HepG2 (cell line): ENCODE results near the gene MLYCD. TPM values are rescaled to one million over a fixed set of nuclear protein-coding genes. Genes with fewer than 3 reads are reported as not detected.

ENCODE experiments used
- NFKB2 ChIP-seq: sonication (generic); formaldehyde crosslinking; IDR thresholded peaks from 2 replicates; pipeline ENCODE4 v1.4.0; 2020; ENCODE audit warnings: missing genetic modification reagents, borderline replicate concordance
- PRPF4 ChIP-seq: fragments of 200-400 bp; formaldehyde crosslinking; IDR thresholded peaks from 2 replicates; pipeline ENCODE4 v1.6.1; 2016; ENCODE audit warnings: low read length, low read depth; ENCODE audit not compliant: poor library complexity, severe bottlenecking
- REPIN1 ChIP-seq: sonication (generic); formaldehyde crosslinking; IDR thresholded peaks from 2 replicates; pipeline ENCODE4 v1.8.0; 2022; ENCODE audit warnings: missing genetic modification reagents, low read depth, mild to moderate bottlenecking, borderline replicate concordance
- ZNF563 ChIP-seq: sonication (generic); formaldehyde crosslinking; IDR thresholded peaks from 2 replicates; pipeline ENCODE4 v1.8.0; 2022; ENCODE audit warnings: mild to moderate bottlenecking, moderate library complexity, missing genetic modification reagents
- ZNF777 ChIP-seq: sonication (generic); formaldehyde crosslinking; IDR thresholded peaks from 2 replicates; pipeline ENCODE4 v1.4.0; 2020; ENCODE audit warnings: missing genetic modification reagents
- ZSCAN31 ChIP-seq: sonication (generic); formaldehyde crosslinking; IDR thresholded peaks from 2 replicates; pipeline ENCODE4 v1.5.0; 2020; ENCODE audit warnings: low read depth, mild to moderate bottlenecking, missing genetic modification reagents
- polyA plus RNA-seq, 8 experiments: library from polyadenylated mRNA; depleted of rRNA in 3 of 8; stranded (reverse) in 7 of 8; unstranded in 1 of 8; fragments of >200 nt; fragmentation: Illumina TruSeq in 4 of 8; extraction: Trizol in 4 of 8; gene quantifications; 2 replicates each; pipeline versions ENCODE4 v1.2.1 to v1.2.3, GENCODE V29; 2011 to 2016; ENCODE audit warnings: low read depth in 4 of 8, missing spikeins in 1 of 8, mixed read lengths in 1 of 8; ENCODE audit not compliant: insufficient read depth in 1 of 8
- total RNA-seq, 5 experiments: library from RNA; depleted of rRNA; stranded (reverse); fragments of >200 nt; fragmentation: Illumina TruSeq; extraction: Trizol; gene quantifications; 2 replicates each; pipeline ENCODE4 v1.2.3, GENCODE V29; 2016; ENCODE audit warnings: low read depth in 1 of 5
- TF ChIP-seq, protein P1 (sequence below): sonication (generic); formaldehyde crosslinking; IDR thresholded peaks from 2 replicates; pipeline ENCODE4 v1.4.0; 2020; ENCODE audit warnings: mild to moderate bottlenecking, missing genetic modification reagents
- TF ChIP-seq, protein P2 (sequence below): IDR thresholded peaks from 2 replicates; pipeline ENCODE4 v1.6.1; 2012; ENCODE audit warnings: inconsistent platforms
- TF ChIP-seq, protein P3 (sequence below): IDR thresholded peaks from 2 replicates; pipeline ENCODE4 v1.6.1; 2016; ENCODE audit warnings: missing genetic modification reagents, missing compliant biosample characterization
- TF ChIP-seq, protein P4 (sequence below): sonication (generic); formaldehyde crosslinking; IDR thresholded peaks from 2 replicates; pipeline ENCODE4 v1.8.0; 2022; ENCODE audit warnings: mild to moderate bottlenecking, missing genetic modification reagents; ENCODE audit not compliant: insufficient replicate concordance
- TF ChIP-seq, protein P5 (sequence below): sonication (generic); formaldehyde crosslinking; IDR thresholded peaks from 2 replicates; pipeline ENCODE4 v1.4.0; 2020; ENCODE audit warnings: missing genetic modification reagents, borderline replicate concordance

MLYCD gene
- total and polyA plus RNA-seq, 2 of the 13 experiments (the other 11 are each of a cell fraction or from before 2014, with no cell fraction given), result 1.8 to 4.0 TPM

DNA sequence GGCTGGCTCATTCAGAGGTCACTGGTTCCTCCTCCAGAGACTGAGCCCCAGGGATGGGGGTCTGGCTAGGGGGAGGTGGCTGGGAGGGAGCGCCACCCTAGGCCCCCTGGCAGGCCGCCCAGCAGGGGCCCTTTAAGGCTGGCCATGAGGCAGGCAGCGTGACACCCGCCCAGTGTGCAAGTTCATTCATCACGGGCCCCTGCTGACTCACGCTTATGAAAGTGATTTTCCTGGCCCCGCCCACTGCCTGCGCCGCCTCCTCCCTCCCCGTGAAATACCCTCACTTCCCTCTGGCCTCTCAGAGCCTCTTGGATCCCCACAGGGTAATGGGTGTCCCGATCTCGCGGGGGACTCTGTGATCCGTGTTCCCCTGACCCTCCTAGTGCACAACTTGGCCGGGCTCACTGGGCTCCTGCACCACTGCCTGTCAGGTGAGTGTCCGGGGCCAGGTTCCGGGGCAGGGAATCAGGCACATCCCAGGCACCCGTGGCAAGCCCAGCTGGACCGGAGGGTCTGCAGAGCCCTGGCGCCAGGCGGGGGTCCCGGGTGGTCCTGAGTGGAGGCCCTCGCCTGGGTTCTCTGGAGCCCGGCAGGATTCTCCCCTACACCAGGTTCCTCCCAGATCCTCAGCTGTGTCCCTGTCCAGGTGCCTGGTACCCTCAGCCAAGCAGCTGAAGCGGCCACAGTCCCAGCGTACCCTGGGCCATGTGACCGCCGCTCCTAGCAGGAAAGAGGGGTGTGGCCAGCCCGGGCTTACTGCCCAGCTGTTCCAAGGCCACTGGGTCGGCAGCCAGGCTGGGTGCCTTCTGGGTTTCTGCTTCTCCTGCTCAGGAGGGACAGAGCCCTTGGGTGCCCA is 54.3 kb downstream of the MLYCD start, which contains the start of gene OSGIN1 (continued):
- TF ChIP-seq, protein P1, sequence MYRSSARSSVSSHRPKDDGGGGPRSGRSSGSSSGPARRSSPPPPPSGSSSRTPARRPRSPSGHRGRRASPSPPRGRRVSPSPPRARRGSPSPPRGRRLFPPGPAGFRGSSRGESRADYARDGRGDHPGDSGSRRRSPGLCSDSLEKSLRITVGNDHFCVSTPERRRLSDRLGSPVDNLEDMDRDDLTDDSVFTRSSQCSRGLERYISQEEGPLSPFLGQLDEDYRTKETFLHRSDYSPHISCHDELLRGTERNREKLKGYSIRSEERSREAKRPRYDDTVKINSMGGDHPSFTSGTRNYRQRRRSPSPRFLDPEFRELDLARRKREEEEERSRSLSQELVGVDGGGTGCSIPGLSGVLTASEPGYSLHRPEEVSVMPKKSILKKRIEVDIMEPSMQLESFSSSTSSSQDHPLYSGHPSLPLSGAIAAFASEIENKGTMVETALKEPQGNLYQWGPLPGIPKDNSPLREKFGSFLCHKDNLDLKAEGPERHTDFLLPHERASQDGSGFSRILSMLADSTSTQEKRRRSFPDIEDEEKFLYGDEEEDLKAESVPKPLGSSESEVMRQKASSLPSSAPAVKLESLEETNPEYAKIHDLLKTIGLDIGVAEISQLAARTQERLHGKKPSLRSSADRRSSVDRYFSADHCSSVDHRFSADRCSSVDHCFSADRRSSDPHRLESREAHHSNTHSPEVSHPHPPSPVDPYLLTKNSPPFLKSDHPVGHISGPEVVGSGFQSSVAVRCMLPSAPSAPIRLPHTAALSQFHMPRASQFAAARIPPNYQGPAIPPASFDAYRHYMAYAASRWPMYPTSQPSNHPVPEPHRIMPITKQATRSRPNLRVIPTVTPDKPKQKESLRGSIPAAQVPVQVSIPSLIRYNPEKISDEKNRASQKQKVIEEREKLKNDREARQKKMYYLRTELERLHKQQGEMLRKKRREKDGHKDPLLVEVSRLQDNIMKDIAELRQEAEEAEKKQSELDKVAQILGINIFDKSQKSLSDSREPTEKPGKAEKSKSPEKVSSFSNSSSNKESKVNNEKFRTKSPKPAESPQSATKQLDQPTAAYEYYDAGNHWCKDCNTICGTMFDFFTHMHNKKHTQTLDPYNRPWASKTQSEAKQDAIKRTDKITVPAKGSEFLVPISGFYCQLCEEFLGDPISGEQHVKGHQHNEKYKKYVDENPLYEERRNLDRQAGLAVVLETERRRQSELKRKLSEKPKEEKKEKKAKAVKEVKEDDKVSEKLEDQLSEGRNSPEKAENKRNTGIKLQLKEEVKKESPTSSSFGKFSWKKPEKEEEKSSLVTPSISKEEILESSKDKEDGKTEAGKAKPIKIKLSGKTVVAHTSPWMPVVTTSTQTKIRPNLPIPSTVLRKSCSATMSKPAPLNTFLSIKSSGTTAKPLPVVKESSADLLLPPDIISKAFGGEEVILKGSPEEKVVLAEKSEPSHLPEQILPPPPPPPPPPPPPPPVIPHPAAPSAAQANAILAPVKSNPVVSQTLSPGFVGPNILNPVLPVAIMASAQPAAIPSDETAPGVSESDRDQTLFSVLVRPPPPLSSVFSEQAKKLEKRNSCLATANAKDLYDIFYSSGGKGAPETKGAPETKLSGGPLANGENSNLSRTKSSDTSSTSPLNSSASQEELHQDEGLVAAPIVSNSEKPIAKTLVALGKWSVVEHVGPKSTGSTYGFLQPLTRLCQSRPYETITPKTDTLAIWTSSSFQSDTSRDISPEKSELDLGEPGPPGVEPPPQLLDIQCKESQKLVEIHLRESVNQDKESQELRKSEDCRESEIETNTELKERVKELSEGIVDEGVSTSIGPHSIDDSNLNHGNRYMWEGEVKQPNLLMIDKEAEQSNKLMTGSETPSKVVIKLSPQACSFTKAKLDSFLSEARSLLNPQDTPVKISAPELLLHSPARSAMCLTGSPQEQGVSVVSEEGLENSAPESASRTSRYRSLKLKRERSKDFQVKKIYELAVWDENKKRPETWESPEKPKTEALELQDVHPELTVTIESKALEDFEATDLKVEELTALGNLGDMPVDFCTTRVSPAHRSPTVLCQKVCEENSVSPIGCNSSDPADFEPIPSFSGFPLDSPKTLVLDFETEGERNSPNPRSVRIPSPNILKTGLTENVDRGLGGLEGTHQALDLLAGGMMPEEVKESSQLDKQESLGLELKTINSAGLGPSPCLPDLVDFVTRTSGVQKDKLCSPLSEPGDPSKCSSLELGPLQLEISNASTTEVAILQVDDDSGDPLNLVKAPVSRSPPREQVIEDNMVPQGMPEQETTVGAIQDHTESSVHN (CRISPR knock-in tag), result no peak
- TF ChIP-seq ZNF777 (CRISPR knock-in tag) (peak; percentile 67), ZNF563 (CRISPR knock-in tag) (no peak; the same call in 1 of the 2 replicates), REPIN1 (CRISPR knock-in tag) (no peak), NFKB2 (CRISPR knock-in tag) (peak; percentile 69), PRPF4 (no peak), ZSCAN31 (CRISPR knock-in tag) (peak; percentile 25; the same call in 1 of the 2 replicates)
- TF ChIP-seq, protein P2, sequence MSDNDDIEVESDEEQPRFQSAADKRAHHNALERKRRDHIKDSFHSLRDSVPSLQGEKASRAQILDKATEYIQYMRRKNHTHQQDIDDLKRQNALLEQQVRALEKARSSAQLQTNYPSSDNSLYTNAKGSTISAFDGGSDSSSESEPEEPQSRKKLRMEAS, result peak; percentile 93
- TF ChIP-seq, protein P3, sequence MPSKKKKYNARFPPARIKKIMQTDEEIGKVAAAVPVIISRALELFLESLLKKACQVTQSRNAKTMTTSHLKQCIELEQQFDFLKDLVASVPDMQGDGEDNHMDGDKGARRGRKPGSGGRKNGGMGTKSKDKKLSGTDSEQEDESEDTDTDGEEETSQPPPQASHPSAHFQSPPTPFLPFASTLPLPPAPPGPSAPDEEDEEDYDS, result peak; percentile 99
- TF ChIP-seq, protein P4, sequence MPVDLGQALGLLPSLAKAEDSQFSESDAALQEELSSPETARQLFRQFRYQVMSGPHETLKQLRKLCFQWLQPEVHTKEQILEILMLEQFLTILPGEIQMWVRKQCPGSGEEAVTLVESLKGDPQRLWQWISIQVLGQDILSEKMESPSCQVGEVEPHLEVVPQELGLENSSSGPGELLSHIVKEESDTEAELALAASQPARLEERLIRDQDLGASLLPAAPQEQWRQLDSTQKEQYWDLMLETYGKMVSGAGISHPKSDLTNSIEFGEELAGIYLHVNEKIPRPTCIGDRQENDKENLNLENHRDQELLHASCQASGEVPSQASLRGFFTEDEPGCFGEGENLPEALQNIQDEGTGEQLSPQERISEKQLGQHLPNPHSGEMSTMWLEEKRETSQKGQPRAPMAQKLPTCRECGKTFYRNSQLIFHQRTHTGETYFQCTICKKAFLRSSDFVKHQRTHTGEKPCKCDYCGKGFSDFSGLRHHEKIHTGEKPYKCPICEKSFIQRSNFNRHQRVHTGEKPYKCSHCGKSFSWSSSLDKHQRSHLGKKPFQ, result peak; percentile 35
- TF ChIP-seq, protein P5, sequence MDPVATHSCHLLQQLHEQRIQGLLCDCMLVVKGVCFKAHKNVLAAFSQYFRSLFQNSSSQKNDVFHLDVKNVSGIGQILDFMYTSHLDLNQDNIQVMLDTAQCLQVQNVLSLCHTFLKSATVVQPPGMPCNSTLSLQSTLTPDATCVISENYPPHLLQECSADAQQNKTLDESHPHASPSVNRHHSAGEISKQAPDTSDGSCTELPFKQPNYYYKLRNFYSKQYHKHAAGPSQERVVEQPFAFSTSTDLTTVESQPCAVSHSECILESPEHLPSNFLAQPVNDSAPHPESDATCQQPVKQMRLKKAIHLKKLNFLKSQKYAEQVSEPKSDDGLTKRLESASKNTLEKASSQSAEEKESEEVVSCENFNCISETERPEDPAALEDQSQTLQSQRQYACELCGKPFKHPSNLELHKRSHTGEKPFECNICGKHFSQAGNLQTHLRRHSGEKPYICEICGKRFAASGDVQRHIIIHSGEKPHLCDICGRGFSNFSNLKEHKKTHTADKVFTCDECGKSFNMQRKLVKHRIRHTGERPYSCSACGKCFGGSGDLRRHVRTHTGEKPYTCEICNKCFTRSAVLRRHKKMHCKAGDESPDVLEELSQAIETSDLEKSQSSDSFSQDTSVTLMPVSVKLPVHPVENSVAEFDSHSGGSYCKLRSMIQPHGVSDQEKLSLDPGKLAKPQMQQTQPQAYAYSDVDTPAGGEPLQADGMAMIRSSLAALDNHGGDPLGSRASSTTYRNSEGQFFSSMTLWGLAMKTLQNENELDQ, result no peak
